Stimulated activated CD8-positive, alpha-beta memory T cell treated with anti-CD3 and anti-CD28 coated beads, Interleukin-12 subunit alpha, Interleukin-12 subunit beta, amount 100 ng/mL, for 24 hours (primary cell): ENCODE data around the gene PRKCE.

Experiments used
- DNase-seq: peaks from one replicate; pipeline ENCODE4 v3.0.0-alpha.2; 2020; ENCODE audit errors: extremely low read depth

Gene PRKCE

DNA sequence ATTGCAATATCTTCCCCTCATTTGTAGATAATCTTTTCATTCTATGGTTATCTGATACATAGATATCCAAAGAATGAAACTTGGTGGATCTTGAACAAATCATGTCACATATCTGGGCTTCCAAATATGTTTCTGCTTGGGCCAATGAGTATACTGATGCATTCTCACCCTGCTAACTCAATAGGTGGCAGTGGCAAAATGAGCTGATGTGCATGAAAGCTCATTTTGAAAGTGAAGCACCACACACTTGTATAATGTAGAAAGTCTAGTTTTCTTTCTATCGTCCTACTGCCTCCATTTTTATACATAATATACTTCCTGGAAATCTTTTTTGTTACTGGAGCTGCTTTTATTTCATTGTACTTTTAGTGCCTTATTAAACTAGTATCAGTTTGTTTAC is 208.2 kb downstream of the PRKCE start:
- DNase-seq = no peak

DNA sequence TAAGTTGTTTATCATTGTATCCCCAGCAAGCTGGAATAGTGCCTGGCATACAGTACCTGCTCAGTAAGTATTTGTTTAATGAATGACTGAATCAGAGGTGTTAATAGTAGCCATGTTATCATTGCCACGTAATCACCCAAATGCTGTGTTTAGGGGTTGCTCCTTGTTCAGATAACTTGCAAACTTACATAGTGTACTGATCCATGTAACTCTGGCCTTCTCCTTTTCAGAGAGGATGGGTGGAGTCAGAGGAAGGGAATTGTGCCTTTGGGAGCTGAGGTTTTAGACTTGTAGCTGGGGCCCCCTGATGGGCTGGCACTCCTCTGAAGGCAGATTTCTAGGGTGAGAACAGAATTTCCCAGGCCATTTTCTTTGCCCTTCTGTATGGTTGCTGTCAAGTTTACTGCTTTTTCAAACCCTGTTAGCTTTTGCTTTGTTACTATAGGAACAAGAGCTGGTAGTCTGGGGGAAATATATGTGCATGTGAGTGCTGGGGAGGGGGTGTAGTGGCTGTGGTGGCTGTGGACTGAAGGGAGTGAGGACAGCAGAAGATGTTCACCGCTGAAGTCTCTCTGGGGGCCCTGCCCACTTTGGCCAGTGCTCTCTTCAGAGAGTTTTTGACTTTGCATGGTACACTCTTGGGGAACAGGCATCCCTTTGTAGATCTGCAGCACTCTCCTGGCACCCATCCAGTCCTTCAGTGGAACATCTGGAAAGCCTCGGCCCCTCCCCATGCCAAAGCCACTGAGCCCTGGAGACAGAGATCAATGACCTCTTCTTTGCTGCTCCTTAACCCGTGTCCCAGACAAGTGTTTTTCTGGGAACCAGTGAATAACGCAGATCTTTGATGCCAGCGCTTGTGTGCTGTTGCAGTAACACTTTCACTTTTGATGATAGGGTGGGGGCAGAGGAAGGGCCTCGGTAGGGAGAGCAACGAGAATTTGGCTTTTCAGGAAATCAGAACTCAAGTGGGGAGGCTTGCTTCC is 209.0 kb downstream of the PRKCE start:
- no peak for DNase-seq

DNA sequence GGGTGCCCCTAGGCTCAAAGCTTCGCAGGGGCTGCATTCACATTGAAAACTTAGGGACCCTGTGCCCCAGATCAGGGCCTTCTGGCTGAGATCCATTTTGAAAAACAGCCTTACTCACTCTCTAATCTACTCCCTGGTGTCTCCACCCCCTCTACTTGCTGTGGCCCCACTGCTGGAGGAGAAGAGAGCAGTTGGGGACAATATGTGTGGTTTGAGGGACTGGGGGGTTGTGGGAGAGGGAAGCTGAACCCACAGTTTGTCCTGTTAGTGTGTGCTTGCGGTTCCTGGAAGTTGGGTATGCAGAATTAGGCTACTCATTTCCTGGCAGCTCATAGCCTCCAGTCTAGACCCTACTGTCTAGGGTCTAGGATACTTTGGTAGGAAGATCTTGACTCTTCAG is 211.4 kb downstream of the PRKCE start:
- no peak for DNase-seq

DNA sequence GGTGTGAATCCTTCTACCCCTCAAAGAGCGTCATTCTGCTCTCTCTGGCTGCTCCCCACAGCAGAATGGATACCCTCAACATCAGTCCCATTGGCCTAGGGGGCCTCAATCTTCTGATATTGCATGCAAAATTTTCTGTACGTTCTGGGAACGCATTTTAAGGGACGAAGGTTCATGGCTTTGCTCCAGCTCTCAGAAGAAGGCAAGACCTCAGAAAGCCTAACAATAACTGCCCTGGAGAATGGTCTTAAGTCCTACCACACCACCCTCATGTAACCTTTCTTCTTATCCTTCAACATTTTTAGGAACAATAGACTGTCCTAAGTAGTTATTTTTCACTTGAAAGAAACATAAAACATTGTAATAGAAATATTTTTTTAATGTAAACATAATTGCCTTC is 212.6 kb downstream of the PRKCE start:
- no peak for DNase-seq

DNA sequence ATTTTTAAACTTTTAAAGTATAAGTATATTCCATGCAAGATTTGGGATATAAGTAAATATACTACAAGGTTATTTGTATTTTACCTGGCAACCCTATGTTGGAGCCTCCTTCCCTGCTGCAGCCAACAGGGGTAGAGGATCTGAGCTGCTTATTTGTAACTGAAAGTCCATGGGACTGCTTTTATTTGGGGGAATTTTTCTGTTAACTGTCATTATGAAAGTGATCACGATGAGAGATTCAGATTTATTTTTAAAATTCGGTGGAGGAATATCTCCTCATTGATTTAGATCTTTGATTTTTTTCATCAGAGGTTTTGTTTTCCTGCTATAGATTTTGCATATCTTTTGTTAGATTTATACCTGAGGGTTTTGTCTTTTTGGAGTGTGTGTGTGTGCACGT is 215.9 kb downstream of the PRKCE start:
- DNase-seq = no peak

DNA sequence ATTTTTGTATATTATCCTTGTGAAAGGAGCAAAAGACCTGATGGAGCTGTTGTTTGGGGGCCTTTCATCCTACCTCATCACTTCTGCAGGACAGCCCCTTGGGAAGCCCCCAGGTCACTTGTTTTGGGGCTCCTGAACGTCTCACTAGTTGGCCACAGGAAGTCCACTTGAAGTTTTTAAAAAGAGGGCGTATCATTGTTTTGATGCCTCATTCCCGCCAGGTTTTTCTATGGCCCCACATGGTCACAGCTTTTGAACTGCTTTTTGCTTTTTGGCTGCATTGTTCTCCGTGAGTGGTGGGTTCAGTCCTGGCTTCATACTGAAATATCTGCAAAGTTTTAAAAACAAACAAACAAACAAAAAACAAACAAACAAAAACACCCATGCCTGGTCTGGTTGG is 216.3 kb downstream of the PRKCE start:
- no peak for DNase-seq

DNA sequence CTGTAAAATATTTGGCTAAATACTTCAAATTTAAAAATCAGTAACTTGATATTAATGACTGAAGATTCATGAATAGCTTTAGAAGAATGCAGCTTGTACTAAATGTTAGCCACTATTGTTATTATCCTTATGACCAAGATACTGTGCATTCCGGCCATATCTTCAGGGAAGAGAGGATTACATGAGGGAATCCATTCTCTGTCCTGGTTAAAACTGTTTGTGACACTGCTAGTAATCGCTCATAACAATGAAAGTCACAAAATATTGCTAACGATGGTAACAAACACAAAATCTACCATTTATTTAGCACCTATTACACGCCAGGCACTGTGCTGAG is 217.7 kb downstream of the PRKCE start:
- DNase-seq = no peak

DNA sequence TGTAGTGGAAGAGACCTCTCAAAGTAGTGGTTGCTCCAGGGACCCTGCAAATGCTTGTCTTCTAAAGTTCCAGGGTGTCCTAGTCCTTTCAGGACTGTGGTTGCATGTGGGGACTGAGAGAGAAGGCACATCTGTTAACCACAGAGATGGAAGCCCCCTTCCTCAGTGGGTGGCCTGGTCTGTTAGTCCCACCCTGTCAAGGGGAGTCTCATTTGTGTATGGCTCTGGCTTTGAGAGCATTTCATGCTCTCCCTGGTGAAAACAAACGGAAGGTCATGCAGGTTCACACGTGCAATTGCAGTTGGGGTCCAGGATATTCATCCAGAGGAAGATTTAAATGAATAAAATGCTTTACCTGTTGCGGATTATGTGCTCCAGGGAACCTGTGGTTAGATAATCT is 219.6 kb downstream of the PRKCE start:
- DNase-seq = no peak

DNA sequence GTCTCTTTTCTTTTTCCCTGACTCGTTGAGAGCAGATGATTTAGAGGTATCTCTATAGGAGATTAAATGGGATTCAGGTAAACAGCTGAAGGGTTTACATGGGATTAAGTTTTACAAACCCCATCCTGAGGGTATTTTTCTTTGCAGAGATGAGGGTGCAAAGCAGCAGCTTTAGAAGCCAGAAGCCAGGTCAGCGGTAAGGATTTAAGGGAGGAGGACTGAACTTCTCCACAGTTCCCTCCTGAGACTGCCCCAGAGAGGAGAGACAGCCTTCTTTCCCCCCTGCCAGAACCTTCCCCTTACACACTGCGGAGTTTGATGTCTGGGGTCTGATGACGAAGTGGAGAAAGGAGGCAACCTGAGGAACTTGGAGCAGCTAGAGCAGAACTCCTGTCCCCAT is 220.1 kb downstream of the PRKCE start:
- DNase-seq = no peak

DNA sequence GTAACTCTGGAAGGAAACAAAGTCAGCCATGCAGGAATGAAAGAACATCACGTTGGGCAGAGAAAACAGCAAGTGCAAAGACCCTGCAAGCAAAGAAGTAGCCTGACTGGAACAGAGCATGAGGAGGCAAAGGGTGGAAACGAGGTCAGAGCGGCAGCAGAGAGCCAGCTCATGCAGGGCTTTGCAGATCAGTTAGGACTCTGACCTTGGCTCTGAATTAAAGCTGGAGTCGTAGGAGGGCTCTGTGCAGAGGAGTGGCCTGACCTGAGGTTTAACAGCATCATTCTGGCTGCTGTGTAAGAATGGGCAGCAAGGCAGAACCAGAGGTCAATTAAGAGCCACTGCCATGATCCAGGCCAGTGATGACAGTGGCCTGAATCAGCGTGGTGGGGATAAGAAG is 220.7 kb downstream of the PRKCE start:
- DNase-seq = no peak

DNA sequence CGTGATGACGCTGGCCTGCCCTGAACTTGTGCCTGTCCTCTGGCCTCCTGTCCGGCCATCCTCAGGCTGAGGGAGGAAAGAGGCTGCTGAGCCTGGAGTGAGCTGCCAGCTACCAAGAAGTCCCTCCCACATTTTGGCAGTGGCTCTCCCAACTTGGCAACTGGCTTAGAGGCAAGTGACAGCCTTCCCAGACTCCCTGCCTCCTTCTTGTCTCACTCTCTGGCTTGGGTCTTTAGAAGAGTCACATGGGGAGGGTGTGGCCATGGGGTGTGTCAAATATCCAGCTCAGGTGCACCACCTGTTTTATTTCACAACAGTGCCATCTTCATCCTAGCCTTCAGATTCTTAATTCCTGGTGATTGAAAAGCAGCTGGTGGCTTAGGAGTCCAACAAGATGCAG is 222.9 kb downstream of the PRKCE start:
- DNase-seq = no peak

DNA sequence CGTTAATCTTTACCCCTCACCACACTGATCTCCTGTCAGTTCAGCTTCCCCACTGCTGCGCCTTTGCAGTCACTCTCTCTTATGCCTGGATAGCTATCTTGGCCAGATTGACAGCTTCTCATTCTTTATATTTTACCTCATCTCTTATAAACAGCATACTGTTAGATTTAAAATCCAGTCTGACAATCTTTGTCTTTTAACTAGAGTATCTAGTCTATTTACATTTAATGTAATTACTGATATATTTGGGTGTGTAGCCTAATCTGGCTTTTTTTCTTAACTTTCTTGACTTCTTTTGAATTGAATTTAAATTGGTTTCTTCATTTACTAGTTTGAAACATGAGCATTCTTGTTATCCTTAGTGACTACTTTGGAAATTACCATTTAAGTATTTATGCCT is 225.1 kb downstream of the PRKCE start:
- no peak for DNase-seq

DNA sequence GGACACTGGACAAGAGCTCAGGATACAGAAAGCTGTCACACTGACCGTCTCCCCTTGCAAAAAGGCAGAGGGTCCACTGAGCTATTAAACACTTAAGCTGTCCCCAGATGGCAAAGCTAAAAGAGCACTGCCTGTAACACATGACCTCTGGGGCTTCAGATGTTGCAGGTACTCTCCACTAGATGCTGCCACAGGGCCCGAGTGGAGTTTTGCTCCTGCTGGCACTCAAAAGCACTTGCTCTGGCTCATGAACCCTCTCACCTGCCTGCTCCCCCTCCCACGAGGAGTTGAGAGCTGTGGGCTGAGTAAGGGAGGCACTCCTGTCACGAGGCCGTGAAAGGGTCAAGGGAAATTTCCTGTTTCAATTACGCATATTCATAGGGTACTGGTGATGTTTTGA is 227.9 kb downstream of the PRKCE start:
- DNase-seq = no peak

DNA sequence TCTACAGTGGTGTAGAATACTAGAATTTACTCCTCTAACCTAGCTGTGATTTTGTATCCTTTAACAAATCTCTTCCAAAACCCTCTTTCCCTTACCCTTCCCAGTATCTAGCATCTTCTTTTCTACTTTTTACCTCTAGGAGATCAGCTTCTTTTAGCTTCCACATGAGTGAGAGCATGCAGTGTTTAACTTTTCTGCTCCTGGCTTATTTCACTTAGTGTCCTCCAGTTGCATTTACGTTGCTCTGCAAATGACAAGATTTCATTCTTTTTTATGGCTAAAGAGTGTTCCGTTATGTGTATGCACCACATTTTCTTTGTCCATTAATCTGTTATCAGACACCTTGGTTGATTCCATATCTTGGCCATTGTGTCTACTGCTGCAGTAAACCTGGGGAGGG is 228.5 kb downstream of the PRKCE start:
- no peak for DNase-seq

DNA sequence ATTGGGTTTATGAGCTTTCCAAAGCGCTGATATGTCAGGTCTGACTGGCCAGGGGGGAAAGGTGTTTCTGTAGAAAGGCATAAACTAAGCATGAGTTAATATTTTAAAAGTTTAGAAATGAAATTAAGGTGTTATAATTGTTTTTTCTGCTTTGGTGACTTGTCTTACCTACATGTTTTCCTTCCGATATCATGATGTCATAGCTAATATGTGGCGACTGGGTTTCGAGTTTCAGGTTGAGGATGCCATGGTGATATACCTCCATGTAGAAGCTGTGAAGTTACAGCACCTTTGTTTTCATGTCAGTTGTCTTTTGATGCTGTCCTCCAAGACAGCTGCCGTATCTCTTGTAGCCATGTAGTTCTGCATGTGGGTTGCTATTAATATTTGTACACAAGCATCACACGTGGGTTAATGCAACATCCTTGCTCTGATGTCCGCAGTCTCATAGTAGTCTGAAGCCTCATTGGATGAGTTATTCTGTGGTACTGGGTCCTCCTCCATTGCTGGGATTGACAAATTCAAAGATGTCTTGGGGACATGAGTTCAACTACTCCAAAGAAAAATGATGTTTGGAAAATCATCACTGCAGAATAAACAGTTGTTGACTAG is 230.6 kb downstream of the PRKCE start:
- DNase-seq = no peak

DNA sequence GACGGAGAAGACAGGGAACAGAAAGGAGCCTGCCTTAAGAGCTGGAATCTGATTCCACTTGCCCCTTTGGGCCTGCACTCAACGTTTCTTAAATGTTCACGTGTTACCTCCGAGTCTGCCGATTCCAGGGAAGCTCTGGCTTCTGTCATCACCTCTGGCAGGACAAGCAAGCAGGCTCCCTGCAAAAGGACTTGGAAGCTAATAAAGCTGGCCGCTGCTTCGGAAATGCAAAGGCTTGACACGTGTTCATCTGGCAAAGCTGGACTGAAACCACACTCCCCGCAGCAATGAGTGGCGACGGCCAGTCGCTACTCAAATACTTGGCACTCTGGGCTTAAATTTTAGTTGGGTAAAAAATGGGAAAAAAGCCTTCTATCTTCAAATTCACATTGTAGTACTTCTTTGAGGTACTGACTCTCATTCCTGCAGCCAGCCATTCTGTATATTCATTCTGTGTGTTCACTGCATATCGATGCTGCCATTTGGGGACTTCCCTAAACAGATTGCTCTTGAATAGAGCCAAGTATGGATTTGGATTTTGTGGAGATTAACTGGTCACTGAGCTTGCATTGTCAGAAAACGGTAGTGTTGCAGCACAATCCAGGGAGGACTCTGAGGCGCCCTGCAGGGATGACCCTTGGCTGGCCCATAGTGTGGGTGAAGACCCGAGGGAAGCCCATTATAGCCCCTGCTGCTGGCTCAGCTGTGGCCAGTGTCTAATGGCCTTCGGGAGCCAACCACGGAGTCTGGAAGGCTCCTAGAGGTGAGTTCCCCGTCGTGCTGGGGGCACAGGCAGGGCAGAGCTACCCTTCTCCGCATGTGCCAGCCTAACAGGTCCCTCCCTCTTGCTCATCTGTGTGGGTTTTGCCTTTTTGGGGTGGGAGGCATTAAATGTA is 231.5 kb downstream of the PRKCE start:
- no peak for DNase-seq

DNA sequence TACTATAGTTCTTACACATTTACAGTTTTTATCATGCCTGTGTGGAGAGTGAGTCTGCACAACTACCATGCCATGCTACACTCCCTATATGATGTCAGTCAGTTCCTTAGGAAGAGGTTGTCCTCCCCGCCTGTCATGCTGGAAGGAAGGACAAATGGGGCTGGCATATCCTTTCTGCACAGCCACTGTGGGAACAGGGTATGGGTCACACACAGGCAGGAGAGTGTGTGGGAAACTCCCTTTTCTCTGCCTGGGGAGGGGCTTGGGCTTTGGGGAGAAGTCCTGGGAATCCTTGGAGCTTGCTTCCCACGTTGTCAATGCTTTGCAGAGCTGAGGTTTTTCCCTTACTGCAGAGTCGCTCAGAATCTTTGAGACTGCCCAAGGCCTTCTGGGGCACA is 232.1 kb downstream of the PRKCE start:
- no peak for DNase-seq

DNA sequence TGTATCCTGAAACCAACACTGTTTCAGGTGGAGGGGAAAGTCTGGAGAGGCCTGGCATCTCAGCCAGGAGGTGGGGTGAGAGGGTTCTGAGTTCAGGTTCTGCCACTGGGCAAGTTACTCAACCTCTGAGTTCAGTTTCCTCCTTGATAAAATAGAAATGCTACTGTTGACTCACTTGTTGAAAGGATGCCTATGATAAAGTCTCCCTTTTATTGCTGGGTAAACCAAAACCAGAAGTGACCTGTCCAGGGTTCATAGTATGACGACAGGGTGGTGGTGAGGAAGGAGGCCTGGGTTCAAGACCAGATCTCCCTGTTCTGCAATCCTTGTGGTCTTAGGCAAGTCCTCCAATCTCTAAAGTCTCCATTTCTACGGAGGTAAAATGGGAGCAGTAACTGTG is 232.7 kb downstream of the PRKCE start:
- no peak for DNase-seq

DNA sequence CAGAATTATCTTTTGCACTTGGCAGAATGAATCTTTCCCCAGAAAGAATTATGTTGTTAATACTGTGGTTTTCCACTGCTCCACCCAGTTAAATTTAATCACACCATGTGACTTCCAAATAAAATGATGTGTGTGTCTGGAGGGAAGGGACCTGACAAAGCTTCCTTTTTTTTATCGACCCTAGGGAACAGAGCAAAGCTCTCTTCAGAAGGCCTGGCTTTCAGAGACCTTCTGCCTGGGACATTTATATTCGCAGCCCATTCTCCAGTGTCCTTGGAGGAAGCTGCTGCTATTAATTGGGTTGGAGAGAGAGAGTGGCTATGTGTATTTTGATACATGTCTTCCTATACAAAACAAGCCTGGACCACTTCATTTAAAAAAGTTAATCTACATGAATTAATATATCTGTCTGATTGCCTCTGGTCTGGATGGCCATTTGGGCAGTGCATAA is 233.7 kb downstream of the PRKCE start:
- no peak for DNase-seq

DNA sequence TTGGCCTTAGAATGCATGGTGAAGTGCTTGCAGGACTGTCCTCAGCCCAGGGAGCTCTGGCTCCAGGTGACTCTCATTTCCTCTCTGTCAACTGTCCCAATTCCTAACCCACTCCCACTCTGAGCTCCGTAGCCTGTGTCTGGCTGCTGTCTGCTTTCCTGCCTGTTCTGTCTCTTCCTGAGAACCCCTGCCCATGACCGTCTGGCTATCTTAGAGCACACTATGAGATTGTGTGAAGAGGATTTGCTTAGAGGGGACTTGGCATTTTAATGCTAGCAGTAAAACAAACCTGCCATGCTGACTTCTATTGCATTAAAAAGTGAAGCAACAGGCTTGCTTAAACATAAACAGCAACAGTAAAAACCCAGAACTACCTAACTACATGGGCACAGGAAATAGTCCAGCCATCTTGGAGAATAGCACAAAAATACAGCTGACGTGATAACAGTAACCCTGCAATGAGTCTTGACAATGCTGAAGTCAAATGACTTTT is 234.7 kb downstream of the PRKCE start:
- no peak for DNase-seq

DNA sequence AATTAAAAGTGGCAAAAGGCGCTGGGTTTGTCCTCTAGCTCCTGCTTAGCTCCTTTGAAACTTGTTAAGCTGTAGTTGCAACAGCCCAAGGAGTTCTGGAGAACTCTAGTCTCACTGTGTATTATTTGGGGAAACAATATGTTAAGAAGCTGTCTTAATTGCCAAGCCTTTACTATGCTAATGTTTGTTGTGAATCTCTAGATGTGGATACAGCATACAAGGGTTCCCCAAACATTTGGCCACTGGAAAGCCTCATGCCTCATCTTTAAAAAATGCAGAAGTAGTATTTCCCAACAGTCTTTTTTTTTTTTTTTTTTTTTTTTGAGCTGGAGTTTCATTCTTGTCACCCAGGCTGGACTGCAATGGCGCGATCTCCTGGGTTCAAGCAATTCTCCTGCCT is 236.7 kb downstream of the PRKCE start:
- no peak for DNase-seq

DNA sequence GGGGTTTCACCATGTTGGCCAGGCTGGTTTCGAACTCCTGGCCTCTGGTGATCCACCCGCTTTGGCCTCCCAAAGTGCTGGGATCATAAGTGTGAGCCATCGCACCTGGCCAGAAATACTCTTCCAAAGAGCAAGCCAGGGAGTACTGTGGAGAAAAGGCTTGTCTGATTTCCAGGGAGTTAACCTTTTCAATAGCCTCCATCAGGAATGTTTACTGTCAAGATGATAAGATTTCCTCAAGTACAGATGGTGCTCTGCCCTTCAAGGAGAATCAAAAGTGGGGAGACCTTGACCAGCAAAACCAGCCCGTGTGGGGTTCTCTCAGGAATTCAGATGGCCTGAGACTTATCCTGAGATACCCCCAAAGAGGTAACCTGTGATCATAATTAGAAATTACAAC is 237.2 kb downstream of the PRKCE start:
- DNase-seq = no peak
